PC-3 (cell line): ENCODE data around the gene CCDC102A. TPM values are rescaled to one million over a fixed set of nuclear protein-coding genes. Genes with fewer than 3 reads are reported as not detected.

Experiments
- ATAC-seq: fragments of 200-7000 bp; cut with Tn5 transposase; 2 replicates; pipeline ENCODE4 v1.9.1; 2020; ENCODE audit warnings: mild to moderate bottlenecking, moderate library complexity
- BruUV-seq: library from RNA; stranded (reverse); fragments of 400-500 nt; replicated peaks from 2 replicates; lab custom pipeline; 2021; lab: Mats Ljungman, UMichigan
- CTCF ChIA-PET: fragments of 300-600 bp; sonication (Branson Sonifier 250); formaldehyde crosslinking; loops from one replicate; lab custom pipeline; 2022; ENCODE audit warnings: antibody characterized with exemption; lab: Charles Lee
- POLR2A ChIA-PET: fragments of 300-600 bp; sonication (Branson Sonifier 250); formaldehyde crosslinking; loops from one replicate; lab custom pipeline; 2022; ENCODE audit warnings: antibody characterized with exemption; ENCODE audit not compliant: unreplicated experiment; lab: Charles Lee
- DNase-seq: peaks from one replicate; pipeline ENCODE4 v3.0.0-alpha.2; 2015
- H2AFZ ChIP-seq: fragments of 300-600 bp; sonication (generic); 2 replicates; pipeline ENCODE4 v1.6.0; 2016; ENCODE audit warnings: antibody characterized with exemption, low read length
- H3F3A ChIP-seq: fragments of 300-600 bp; sonication (generic); one replicate; pipeline ENCODE4 v1.6.0; 2017; ENCODE audit warnings: antibody characterized with exemption, low read length, control low read depth, mild to moderate bottlenecking; ENCODE audit not compliant: unreplicated experiment
- H3K27ac ChIP-seq: fragments of 300-600 bp; sonication (generic); 2 replicates; pipeline ENCODE4 v1.5.1; 2016; ENCODE audit warnings: mild to moderate bottlenecking, low read length
- H3K27me3 ChIP-seq: fragments of 300-600 bp; sonication (generic); 2 replicates; pipeline ENCODE4 v1.6.1; 2016; ENCODE audit warnings: low read length, mixed read lengths
- H3K36me3 ChIP-seq: fragments of 300-600 bp; sonication (generic); 2 replicates; pipeline ENCODE4 v1.6.1; 2016; ENCODE audit warnings: low read depth, mixed run types, low read length, mixed read lengths
- H3K4me1 ChIP-seq: fragments of 300-600 bp; sonication (generic); 2 replicates; pipeline ENCODE4 v1.5.1; 2016; ENCODE audit warnings: low read length; ENCODE audit not compliant: insufficient read depth
- H3K4me2 ChIP-seq: fragments of 300-600 bp; sonication (generic); 2 replicates; pipeline ENCODE4 v1.6.0; 2016; ENCODE audit warnings: low read length
- H3K4me3 ChIP-seq: fragments of 300-600 bp; sonication (generic); 2 replicates; pipeline ENCODE4 v1.5.1; 2016; ENCODE audit warnings: mild to moderate bottlenecking, low read length, mixed read lengths
- H3K79me2 ChIP-seq: fragments of 300-600 bp; sonication (generic); 2 replicates; pipeline ENCODE4 v1.6.1; 2017; ENCODE audit warnings: low read length, mixed read lengths
- H3K9ac ChIP-seq: fragments of 300-600 bp; sonication (generic); 2 replicates; pipeline ENCODE4 v1.6.0; 2016; ENCODE audit warnings: mild to moderate bottlenecking, low read length
- H3K9me2 ChIP-seq: fragments of 300-600 bp; sonication (generic); replicated peaks from 2 replicates; pipeline ENCODE4 v1.6.1; 2016; ENCODE audit warnings: mixed run types, low read length, mixed read lengths
- H3K9me3 ChIP-seq: fragments of 300-600 bp; sonication (generic); 2 replicates; pipeline ENCODE4 v1.6.1; 2016; ENCODE audit warnings: low read length, mixed read lengths
- H4K20me1 ChIP-seq: fragments of 300-600 bp; sonication (generic); 2 replicates; pipeline ENCODE4 v1.6.1; 2016; ENCODE audit warnings: low read length, mixed read lengths
- EZH2 ChIP-seq: fragments of 300-600 bp; sonication (generic); IDR thresholded peaks from one replicate; pipeline ENCODE4 v1.6.1; 2017; ENCODE audit warnings: antibody characterized with exemption, mild to moderate bottlenecking, low read length; ENCODE audit not compliant: unreplicated experiment
- EZH2phosphoT487 ChIP-seq: fragments of 300-600 bp; sonication (generic); IDR thresholded peaks from 2 replicates; pipeline ENCODE4 v1.6.1; 2018; ENCODE audit warnings: mild to moderate bottlenecking, antibody characterized with exemption, low read length, borderline replicate concordance
- intact Hi-C: fragments of 100-400 bp; cut with micrococcal nuclease; formaldehyde crosslinking; loops from 2 replicates; pipeline ENCODE4 v1.9.0; 2023
- total RNA-seq: library from RNA; depleted of rRNA; stranded (reverse); fragments of >200 nt; gene quantifications from 2 replicates; pipeline ENCODE4 v1.2.3, GENCODE V29; 2014
- TF ChIP-seq, protein P1 (sequence below): fragments of 300-600 bp; sonication (generic); conservative IDR thresholded peaks from 2 replicates; pipeline ENCODE4 v1.5.1; 2017; ENCODE audit warnings: antibody characterized with exemption, low read depth, mild to moderate bottlenecking, low read length

CCDC102A gene
- total RNA-seq, 1 experiment from 2014 or later, result 12.7 TPM

DNA sequence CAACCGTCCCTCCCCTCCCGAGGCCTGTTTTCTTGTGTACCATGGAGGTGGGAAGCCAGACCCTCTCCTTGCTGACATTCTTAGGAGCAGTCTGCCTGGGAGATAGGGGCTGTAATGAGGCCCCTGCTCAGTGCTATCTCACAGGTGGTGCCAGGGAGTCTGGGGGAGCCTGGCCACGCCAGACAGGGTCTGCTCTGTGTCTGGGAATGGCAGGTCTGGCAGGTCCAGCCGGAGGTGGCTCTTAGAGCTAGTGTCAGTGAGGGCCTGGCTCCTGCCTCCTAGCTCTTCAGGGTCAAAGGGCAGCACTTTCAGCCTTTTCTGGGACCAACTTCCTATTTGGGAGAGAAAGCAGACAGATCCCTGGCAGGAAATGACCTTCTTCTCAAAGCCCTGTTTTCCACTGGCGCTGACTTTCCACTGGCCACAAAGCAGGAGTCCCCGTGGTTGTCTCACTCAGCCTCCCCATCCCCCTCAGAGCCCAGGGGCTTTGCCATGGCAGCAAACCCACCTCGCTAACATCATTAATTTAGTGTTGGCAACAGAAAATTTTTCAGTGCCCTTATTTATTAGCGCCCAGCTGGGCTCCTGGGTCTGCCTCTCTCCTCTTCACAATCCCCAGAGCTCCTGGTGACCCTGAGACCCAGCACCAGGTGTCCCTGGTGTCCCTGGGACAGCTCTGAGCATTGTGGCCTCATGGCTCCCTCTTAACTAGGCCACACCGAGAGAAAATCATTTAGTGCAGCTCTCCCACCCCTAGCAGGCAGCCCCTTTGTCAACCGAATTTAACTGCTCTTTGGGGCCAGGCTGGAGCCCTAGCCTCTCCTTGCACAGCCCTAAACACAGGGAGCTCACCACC is 26.1 kb downstream of the CCDC102A start:
- no peak for TF ChIP-seq EZH2phosphoT487
- no peak for TF ChIP-seq EZH2
- TF ChIP-seq, protein P1, sequence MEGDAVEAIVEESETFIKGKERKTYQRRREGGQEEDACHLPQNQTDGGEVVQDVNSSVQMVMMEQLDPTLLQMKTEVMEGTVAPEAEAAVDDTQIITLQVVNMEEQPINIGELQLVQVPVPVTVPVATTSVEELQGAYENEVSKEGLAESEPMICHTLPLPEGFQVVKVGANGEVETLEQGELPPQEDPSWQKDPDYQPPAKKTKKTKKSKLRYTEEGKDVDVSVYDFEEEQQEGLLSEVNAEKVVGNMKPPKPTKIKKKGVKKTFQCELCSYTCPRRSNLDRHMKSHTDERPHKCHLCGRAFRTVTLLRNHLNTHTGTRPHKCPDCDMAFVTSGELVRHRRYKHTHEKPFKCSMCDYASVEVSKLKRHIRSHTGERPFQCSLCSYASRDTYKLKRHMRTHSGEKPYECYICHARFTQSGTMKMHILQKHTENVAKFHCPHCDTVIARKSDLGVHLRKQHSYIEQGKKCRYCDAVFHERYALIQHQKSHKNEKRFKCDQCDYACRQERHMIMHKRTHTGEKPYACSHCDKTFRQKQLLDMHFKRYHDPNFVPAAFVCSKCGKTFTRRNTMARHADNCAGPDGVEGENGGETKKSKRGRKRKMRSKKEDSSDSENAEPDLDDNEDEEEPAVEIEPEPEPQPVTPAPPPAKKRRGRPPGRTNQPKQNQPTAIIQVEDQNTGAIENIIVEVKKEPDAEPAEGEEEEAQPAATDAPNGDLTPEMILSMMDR, result no peak
- Histone ChIP-seq H3K4me3 (no peak overlapping the region), H3K36me3 (no peaks in the 10 kb centered on the region), H3K9ac (no peak overlapping the region), H3K27ac (no peak overlapping the region), H3K79me2 (no peaks in the 10 kb centered on the region), H3K4me2 (no peak overlapping the region), H3K9me3 (no peaks in the 10 kb centered on the region), H2AFZ (no peak overlapping the region), H3F3A (no peaks in the 10 kb centered on the region), H3K4me1 (no peaks in the 10 kb centered on the region), H4K20me1 (no peaks in the 10 kb centered on the region), H3K9me2 (no peaks in the 10 kb centered on the region), H3K27me3 (no peaks in the 10 kb centered on the region)
- BruUV-seq, result no TSS peak
- DNase-seq (no peak), ATAC-seq (no peak)
- POLR2A ChIA-PET, result no interaction called here
- intact Hi-C loops, result no loop called here
- CTCF ChIA-PET, result no interaction called here

DNA sequence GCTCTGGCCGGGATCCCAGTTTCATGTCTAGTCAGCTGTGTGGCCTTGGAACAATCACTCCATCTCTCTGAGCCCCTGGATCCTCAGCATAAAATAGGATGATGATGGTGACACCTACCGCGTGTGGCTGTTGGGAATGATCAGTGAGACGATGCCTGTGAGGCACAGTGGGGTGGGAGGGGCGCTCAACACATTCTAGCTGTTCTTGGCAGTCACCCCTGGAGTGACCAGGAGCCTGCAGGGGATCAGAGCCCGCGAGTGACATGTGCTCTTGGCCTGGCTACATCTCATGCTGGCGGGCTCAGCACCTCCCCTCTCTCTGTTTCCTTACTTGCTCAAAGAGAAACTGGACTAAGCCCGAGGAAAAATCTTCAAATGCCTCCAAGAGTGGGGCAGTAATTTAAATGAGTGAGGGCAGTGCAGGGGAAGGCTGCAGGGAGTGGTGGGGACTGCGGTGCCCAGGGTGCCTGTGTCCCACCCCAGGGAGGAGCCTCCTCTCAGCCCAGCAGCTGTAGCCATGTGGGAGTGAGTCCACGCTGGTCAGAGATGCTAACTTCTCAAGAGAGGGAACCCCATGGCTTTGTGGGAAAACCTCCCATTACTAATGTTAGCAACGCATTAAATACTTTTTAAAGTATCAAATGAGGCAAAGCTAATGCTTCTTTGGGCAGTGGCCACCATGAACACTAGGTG is 27.0 kb downstream of the CCDC102A start:
- CTCF ChIA-PET, result no interaction called here
- H3K79me2 ChIP-seq, result no peaks in the 10 kb centered on the region
- TF ChIP-seq, protein P1, result no peak
- TF ChIP-seq EZH2, result no peak
- no peak for TF ChIP-seq EZH2phosphoT487

More for the DNA sequence above, 27.0 kb downstream of the CCDC102A start:
- POLR2A ChIA-PET, result no interaction called here
- H3K4me2 ChIP-seq, result no peak overlapping the region
- H3K9me3 ChIP-seq, result no peaks in the 10 kb centered on the region
- intact Hi-C loops, result no loop called here
- no peaks in the 10 kb centered on the region for H3K27me3 ChIP-seq
- no peak overlapping the region for H3K4me3 ChIP-seq
- DNase-seq (no peak), ATAC-seq (no peak)
- H4K20me1 ChIP-seq, result no peaks in the 10 kb centered on the region
- no peak overlapping the region for H2AFZ ChIP-seq
- no peaks in the 10 kb centered on the region for H3K9me2 ChIP-seq
- no peak overlapping the region for H3K9ac ChIP-seq
- no peaks in the 10 kb centered on the region for H3K36me3 ChIP-seq
- H3K27ac ChIP-seq, result no peak overlapping the region
- BruUV-seq, result no TSS peak
- no peaks in the 10 kb centered on the region for H3F3A ChIP-seq
- no peaks in the 10 kb centered on the region for H3K4me1 ChIP-seq
